T47D (cell line): Measurements from ENCODE around the gene SLC5A5.
A peak's percentile ranks its signal among the peaks of the same experiment; 100 is the strongest.
"Not testable (repeated sequence)": the region's sequence is repeated elsewhere in the genome, so short reads cannot be mapped to it uniquely, and the experiment has no call there.

ENCODE experiments used
- DNase-seq, 2 experiments: peaks; one replicate each; pipeline versions ENCODE4 v3.0.0 to v3.0.0-alpha.2; 2011 to 2012; ENCODE audit warnings: low read depth in 1 of 2, low spot score in 1 of 2
- JUND ChIP-seq: IDR thresholded peaks from 2 replicates; pipeline ENCODE4 v1.6.1; 2012; ENCODE audit warnings: low read depth
- in situ Hi-C: cut with HindIII; loops from 2 replicates; pipeline ENCODE4 v1.10.0; 2016; ENCODE audit warnings: low sequenced_read_pairs, low pct_unique_long_range_greater_than_20kb

The SLC5A5 gene

GRCh38 chr19:17889609-17890214 is 18.0 kb downstream of the SLC5A5 start:
- peak; percentile 67 to 71 for DNase-seq
- in situ Hi-C loops, result no loop called here
- no peak for TF ChIP-seq JUND

DNA sequence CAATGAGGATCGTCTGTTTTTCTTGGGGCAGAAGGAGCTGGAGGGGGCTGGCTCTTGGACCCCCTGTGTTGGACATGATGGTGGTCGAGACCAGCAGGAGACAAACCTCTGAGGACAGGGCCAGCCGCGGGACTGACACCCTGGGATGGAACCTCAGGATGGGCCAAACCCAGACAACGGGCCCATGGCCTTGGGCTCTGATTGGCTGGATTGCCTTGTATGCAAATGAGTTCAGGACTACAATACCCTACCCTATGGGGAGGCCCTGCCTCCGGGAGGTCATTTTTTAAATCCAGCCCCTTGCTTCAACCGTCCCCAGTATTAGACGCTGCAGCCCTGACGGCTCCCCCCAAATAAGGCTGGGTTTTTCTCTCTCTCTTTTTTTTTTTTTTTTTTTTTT is 22.0 kb downstream of the SLC5A5 start:
- no peak for TF ChIP-seq JUND
- in situ Hi-C loops, result no loop called here

DNA sequence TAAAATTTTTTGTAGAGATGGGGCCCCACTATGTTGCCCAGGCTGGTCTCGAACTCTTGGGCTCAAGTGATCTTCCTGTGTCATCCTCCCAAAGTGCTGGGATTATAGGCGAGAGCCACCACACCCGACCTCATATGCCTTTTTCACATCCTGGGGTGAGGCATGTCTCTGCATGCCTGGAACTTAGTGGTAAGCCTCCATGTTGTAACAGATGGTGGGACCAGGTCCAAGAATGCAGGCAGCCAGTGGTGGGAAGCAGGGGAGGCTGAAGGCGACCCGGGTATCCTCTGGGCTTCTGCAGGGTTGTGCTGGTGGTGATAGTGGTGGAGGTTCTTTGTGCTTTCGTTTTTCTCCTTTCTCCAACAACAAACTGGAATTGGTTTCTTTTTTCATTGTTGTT is 31.0 kb downstream of the SLC5A5 start:
- in situ Hi-C loops, result no loop called here
- DNase-seq, result peak in 1 of 2 experiments; percentile 26
- no peak for TF ChIP-seq JUND

More for the DNA sequence above, 22.0 kb downstream of the SLC5A5 start:
- no peak for DNase-seq

DNA sequence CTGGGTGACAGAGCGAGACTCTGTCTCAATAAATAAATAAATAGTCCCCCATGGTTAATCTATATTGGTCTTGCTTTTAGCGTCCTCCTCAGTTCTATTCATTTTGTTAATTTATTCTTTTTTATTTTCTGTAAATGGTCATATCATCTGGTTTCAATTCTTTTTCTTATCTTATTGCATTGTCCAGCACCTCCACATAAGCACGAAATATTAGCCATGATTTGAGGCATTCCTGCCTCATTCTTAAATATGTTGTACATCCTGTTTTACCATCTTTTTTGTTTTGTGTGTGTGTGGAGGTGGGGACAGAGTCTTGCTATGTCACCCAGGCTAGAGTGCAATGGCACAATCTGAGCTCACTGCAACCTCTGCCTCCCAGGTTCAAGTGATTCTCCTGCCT is 36.5 kb downstream of the SLC5A5 start:
- in situ Hi-C loops, result no loop called here
- no peak for TF ChIP-seq JUND
- DNase-seq, result no peak

DNA sequence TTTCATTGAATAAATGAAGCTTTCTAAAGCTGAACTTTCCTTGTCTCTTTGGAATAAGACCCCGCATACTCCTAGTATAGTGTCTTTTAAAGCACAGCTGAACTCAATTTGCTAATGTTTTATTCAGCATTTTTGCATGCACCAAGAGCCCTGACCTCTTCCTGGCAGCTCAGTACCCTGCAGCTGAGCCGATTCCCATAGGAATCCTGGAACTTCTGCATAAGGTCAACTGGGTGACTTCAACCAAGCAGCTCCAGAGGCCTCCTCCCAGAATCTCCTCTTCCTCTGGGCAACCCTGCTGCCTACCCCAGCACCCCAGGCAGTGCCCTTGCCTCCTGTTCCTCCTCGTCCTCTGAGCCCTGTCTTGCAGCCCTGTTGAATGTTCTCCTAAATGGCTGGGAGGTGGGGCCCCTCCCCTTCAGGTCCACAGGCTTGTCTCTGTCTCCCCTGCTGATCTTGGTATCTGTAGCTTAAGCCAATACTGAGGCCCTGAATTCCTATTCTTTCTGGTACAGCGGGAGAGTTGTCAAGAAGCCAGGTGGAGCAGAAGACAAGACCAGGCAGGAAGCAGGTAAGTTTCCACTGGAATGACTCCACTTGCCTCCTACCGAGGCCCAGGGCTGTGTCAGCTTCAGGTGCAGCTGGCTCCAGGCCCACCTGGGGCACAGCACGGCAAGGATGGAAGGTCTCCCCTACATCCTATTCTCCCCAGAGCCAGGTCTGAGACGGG is 37.4 kb downstream of the SLC5A5 start:
- TF ChIP-seq JUND, result no peak
- no peak for DNase-seq
- in situ Hi-C loops, result no loop called here

GRCh38 chr19:17910791-17911360 is 39.1 kb downstream of the SLC5A5 start:
- in situ Hi-C loops, result no loop called here
- TF ChIP-seq JUND, result no peak
- no peak for DNase-seq

DNA sequence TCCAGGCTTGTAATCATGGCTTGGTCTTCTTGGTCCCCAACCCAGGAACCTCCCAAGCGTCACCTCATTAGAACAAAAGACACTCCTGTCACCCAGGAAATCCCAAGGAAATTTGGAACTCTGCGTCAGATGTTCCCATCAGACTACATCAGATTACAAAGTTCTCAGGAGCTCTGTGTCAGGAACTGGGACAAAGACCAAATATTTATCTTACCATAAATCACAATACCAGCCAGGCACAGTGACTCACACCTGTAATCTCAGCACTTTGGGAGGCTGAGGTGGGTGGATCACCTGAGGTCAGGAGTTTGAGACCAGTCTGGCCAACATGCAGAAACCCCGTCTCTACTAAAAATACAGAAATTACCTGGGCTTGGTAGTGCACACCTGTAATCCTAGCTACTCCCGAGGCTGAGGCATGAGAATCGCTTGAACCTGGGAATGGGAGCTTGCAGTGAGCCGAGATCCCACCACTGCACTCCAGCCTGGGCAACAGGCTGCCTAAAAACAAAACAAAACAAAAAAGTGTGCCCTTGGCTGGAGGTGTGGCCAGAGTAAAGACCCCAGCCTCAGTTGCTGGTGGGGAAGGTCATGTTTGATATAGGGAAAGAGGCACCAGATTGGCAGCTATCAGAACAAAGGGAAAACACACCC is 44.3 kb downstream of the SLC5A5 start:
- in situ Hi-C loops, result no loop called here
- TF ChIP-seq JUND, result no peak
- DNase-seq, result peak in 1 of 2 experiments; percentile 38

- DNase-seq, in situ Hi-C loops: not testable (repeated sequence)
Observed at GRCh38 chr19:17918151-17918550, 46.4 kb downstream of the SLC5A5 start.

DNA sequence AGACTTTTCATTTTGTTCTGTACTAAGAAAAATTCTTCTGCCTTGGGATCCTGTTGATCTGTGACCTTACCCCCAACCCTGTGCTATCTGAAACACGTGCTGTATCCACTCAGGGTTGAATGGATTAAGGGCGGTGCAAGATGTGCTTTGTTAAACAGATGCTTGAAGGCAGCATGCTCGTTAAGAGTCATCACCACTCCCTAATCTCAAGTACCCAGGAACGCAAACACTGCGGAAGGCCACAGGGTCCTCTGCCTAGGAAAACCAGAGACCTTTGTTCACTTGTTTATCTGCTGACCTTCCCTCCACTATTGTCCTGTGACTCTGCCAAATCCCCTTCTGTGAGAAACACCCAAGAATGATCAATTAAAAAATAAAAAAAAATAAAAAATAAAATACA is 47.4 kb downstream of the SLC5A5 start:
- in situ Hi-C loops, DNase-seq: not testable (repeated sequence)

- DNase-seq, result no peak
- TF ChIP-seq JUND, result no peak
- in situ Hi-C loops, result no loop called here
Observed at GRCh38 chr19:17920527-17920926, 48.8 kb downstream of the SLC5A5 start.

DNA sequence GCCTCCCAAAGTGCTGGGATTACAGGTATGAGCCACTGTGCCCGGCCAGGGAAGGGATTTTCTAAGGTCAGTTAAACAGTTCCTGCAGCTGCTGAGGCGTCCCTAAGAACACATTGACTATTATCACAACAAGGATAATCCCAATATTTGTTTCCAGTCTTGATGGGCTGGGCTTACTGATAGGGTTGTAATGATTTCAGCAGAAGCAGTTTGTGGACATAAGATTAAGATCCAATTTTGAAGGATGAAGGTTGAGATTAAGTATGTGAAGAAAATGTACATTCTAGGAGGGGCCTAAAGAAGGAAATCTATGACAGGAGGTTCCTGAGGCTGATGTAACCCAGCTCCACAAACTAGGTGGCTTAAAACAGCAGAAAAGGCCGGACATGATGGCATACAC is 50.4 kb downstream of the SLC5A5 start:
- no peak for TF ChIP-seq JUND
- no peak for DNase-seq
- in situ Hi-C loops, result no loop called here

- in situ Hi-C loops, result no loop called here
- DNase-seq, result no peak
- no peak for TF ChIP-seq JUND
Observed at GRCh38 chr19:17926044-17926443, 54.3 kb downstream of the SLC5A5 start.

DNA sequence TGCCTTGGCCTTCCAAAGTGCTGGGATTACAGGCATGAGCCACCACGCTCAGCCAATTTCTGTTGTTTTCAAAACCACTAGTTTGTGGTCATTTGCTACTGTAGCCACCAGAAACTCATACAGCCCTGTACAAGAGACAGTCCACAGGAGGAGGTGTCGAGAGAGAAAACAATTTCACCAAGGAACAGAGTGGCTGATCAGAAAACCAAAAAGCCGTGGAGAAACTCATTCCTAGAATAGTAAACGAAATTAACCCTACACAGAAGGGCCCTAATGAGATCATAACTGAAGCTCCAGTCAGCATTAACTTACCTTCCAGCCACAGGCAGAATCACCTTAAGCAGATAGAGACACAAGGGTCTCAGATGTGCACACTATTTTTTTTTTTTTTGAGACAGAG is 57.3 kb downstream of the SLC5A5 start:
- in situ Hi-C loops, result no loop called here
- no peak for TF ChIP-seq JUND
- no peak for DNase-seq
